Vagina (tissue), 2 donors: ENCODE measurements around the gene PIM1.

Source experiments
- POLR2A ChIP-seq, 2 donors: fragments of 450-650 bp; IDR thresholded peaks; one replicate each; pipeline ENCODE4 v1.6.1; 2017; ENCODE audit warnings: antibody characterized with exemption in 2 of 2, mild to moderate bottlenecking in 2 of 2, moderate library complexity in 2 of 2
- POLR2AphosphoS5 ChIP-seq, 2 donors: sonication (generic); formaldehyde crosslinking; IDR thresholded peaks; one replicate each; pipeline ENCODE4 v1.9.0; 2017; ENCODE audit warnings: antibody characterized with exemption in 2 of 2, mild to moderate bottlenecking in 2 of 2, low read depth in 1 of 2; ENCODE audit not compliant: insufficient read depth in 1 of 2
- TF ChIP-seq, protein P1 (sequence below), 3 experiments: fragments of 450-650 bp in 2 of 3; fragments of 200-600 bp in 1 of 3; sonication (generic) in 1 of 3; IDR thresholded peaks; one replicate each; pipeline ENCODE4 v1.5.1; 2017 to 2019; ENCODE audit warnings: antibody characterized with exemption in 3 of 3, mild to moderate bottlenecking in 2 of 3, moderate library complexity in 2 of 3

DNA sequence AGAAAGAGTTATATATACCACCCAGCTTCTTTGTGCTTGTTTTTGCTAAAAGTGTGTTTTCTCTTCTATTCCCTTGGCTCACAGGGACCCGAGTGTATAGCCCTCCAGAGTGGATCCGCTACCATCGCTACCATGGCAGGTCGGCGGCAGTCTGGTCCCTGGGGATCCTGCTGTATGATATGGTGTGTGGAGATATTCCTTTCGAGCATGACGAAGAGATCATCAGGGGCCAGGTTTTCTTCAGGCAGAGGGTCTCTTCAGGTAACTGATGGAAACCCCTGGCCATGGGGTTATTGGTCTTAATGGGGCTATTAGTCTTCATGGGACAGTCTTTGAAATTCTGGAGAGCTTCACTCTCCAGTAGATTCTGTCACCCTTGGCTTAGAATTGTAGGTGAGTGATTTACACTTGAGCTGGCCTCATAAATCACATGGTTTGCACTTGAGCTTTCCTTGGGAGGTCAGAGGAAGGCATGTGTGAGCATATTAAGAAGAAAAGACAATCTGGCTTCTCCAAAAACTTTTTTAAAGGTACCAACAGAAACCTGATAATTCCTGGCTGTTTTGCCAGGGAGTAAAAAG is 3.0 kb downstream of the PIM1 start:
- TF ChIP-seq, protein P1, sequence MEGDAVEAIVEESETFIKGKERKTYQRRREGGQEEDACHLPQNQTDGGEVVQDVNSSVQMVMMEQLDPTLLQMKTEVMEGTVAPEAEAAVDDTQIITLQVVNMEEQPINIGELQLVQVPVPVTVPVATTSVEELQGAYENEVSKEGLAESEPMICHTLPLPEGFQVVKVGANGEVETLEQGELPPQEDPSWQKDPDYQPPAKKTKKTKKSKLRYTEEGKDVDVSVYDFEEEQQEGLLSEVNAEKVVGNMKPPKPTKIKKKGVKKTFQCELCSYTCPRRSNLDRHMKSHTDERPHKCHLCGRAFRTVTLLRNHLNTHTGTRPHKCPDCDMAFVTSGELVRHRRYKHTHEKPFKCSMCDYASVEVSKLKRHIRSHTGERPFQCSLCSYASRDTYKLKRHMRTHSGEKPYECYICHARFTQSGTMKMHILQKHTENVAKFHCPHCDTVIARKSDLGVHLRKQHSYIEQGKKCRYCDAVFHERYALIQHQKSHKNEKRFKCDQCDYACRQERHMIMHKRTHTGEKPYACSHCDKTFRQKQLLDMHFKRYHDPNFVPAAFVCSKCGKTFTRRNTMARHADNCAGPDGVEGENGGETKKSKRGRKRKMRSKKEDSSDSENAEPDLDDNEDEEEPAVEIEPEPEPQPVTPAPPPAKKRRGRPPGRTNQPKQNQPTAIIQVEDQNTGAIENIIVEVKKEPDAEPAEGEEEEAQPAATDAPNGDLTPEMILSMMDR (IDR thresholded peaks at IDR 0.05), result no peak
- TF ChIP-seq POLR2AphosphoS5 (IDR thresholded peaks at IDR 0.05; ENCODE audit: insufficient read depth in 1 of 2, low read depth in 1 of 2) (no peak), POLR2A (IDR thresholded peaks at IDR 0.05) (no peak)
